ENCODE results near the gene CSTB. TPM values are rescaled to one million over a fixed set of nuclear protein-coding genes. Genes with fewer than 3 reads are reported as not detected.

CSTB gene
- total RNA-seq, 1 experiment from 2014 or later = 136 TPM

DNA sequence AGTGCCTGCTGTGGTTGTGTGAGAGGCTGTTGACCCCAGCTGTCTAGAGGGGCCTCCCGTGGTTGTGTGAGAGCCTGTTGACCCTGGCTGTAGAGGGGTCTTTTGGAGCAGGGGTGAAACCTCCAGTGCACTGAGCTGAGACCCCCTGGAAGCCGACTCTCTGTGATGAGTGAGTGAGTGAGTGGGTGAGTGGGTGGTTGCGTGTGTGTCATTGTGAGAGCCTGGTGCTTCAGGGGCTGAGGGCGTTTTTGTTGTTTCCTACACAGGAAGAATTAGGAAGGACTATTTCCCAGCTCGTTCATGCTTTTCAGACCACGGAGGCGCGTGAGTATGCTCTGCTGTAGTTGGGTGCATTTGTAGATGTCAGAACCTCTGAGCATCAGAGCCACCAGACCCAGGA is 16.3 kb upstream of the CSTB start:
- Histone ChIP-seq H3K27me3 (ENCODE audit: insufficient read depth, low read depth) (no peaks in the 10 kb centered on the region), H3K27ac (no peak overlapping the region), H3K36me3 (ENCODE audit: low read depth) (peaks cover 8% of the 10 kb centered on the region; the same call in 1 of the 2 replicates), H3K4me3 (no peak overlapping the region), H3F3A (ENCODE audit: insufficient read depth, low read depth) (0 out of 2 replicates have a peak, but pooled peaks cover 4% of the 10 kb centered on the region), H3K9me2 (ENCODE audit: insufficient read depth) (no peaks in the 10 kb centered on the region), H3K9me3 (ENCODE audit: insufficient read depth, low read depth) (no peaks in the 10 kb centered on the region), H2AFZ (no peak overlapping the region), H4K20me1 (ENCODE audit: insufficient read depth) (peaks cover 7% of the 10 kb centered on the region), H3K4me1 (replicated peaks; ENCODE audit: insufficient read depth) (peaks cover 8% of the 10 kb centered on the region), H3K4me2 (no peak overlapping the region), H3K79me2 (ENCODE audit: low read depth) (peaks cover 50% of the 10 kb centered on the region)
- no peak for TF ChIP-seq EZH2 (IDR thresholded peaks at IDR 0.05; ENCODE audit: low read depth)
- TF ChIP-seq, protein P1, sequence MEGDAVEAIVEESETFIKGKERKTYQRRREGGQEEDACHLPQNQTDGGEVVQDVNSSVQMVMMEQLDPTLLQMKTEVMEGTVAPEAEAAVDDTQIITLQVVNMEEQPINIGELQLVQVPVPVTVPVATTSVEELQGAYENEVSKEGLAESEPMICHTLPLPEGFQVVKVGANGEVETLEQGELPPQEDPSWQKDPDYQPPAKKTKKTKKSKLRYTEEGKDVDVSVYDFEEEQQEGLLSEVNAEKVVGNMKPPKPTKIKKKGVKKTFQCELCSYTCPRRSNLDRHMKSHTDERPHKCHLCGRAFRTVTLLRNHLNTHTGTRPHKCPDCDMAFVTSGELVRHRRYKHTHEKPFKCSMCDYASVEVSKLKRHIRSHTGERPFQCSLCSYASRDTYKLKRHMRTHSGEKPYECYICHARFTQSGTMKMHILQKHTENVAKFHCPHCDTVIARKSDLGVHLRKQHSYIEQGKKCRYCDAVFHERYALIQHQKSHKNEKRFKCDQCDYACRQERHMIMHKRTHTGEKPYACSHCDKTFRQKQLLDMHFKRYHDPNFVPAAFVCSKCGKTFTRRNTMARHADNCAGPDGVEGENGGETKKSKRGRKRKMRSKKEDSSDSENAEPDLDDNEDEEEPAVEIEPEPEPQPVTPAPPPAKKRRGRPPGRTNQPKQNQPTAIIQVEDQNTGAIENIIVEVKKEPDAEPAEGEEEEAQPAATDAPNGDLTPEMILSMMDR (conservative IDR thresholded peaks at IDR 0.05) = no peak
- CTCF ChIA-PET = no interaction called here
- no peak for DNase-seq
- intact Hi-C loops (cut with micrococcal nuclease; ENCODE audit: unreplicated experiment) = no loop called here
- POLR2A ChIA-PET (ENCODE audit: unreplicated experiment) = no interaction called here
- BruUV-seq (replicated peaks) = no TSS peak

DNA sequence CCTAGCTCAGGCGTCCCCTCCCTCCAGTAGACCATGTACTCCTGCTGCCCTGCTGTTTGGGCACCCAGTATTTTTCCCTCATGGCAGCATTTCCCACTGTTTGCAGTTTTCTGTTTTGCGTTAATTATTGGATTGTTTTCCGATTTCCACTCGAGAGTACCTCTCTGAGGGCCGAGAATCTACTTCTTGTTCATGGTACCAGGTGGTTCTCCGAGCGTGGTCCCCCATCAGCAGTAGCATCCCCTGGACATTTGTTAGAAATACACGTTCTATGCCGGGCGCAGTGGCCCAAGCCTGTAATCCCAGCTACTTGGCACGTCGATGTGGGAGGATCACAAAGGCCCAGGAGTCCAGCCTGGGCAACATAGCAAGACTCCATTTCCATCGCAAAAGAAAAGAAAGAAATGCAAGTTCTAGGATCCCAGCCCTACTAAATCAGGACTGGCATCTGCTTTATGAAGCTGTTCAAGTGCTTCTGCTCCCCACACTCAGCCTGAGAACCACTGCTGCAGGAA is 14.0 kb upstream of the CSTB start:
- ChIA-PET POLR2A (ENCODE audit: unreplicated experiment) (no interaction called here), CTCF (interaction anchor here (1.8 kb wide), 1 partner anchor 10 kb away, joined by 6 read pairs; no protein-coding TSS in a partner anchor)
- TSS peak; percentile 48 for BruUV-seq (replicated peaks)
- intact Hi-C loops (cut with micrococcal nuclease; ENCODE audit: unreplicated experiment) = no loop called here
- Histone ChIP-seq H3K4me3 (peak overlapping the region; percentile 94), H2AFZ (0 out of 2 replicates have a peak overlapping the region, but pooled peaks have one; percentile 23), H3K9me3 (ENCODE audit: insufficient read depth, low read depth) (no peaks in the 10 kb centered on the region), H3K79me2 (ENCODE audit: low read depth) (peaks cover 50% of the 10 kb centered on the region), H3K27ac (peak overlapping the region; percentile 44; the same call in 1 of the 2 replicates), H4K20me1 (ENCODE audit: insufficient read depth) (peaks cover 7% of the 10 kb centered on the region), H3F3A (ENCODE audit: insufficient read depth, low read depth) (0 out of 2 replicates have a peak, but pooled peaks cover 4% of the 10 kb centered on the region), H3K9me2 (ENCODE audit: insufficient read depth) (no peaks in the 10 kb centered on the region), H3K4me1 (replicated peaks; ENCODE audit: insufficient read depth) (peaks cover 12% of the 10 kb centered on the region), H3K4me2 (peak overlapping the region; percentile 80), H3K27me3 (ENCODE audit: insufficient read depth, low read depth) (no peaks in the 10 kb centered on the region), H3K36me3 (ENCODE audit: low read depth) (peaks cover 8% of the 10 kb centered on the region; the same call in 1 of the 2 replicates)
- TF ChIP-seq EZH2 (IDR thresholded peaks at IDR 0.05; ENCODE audit: low read depth) = no peak
- TF ChIP-seq, protein P1 (conservative IDR thresholded peaks at IDR 0.05) = no peak
- no peak for DNase-seq

DNA sequence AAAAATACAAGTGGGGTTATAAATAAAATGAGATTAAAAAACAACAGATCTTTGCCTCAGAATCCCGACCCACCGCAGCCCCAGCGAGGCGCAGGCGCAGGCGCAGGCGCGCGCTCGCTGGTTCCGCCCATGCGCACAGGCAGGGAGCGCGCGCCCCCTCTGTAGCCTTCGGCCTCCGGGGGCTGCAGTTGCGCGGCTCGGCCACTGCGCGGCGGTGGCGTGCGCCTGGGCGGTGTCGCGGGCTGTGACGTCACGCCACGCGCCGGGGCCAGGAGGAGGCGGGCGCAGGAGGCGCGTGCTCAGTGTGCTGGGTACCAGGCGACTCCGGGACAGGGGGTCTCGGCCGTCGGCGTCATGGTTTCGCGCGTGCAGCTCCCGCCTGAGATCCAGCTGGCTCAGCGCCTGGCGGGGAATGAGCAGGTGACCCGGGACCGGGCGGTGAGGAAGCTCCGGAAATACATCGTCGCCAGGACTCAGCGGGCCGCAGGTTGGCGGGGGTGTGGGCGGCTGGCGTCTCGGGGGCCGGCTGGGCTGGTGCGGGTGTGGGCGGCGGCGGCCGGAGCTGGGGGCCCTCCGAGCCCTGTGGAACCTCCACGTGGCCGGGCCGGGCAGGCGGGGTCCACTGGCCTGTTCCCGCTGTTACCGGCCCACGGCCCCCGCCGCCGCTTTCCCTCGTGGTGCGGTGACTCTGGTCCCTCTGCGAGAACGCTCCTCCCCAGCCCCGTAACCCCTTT is 13.3 kb upstream of the CSTB start, which contains the start of gene RRP1:
RRP1 (plus strand) TSS at position 302 of the 734 bp plus-strand sequence; CDS start at position 355, 53 bp downstream.
- Histone ChIP-seq H3K9me2 (ENCODE audit: insufficient read depth) (no peaks in the 10 kb centered on the region), H3K9me3 (ENCODE audit: insufficient read depth, low read depth) (no peaks in the 10 kb centered on the region), H3K4me3 (peak within 1 kb of the TSS; percentile 94), H3K4me2 (peak within 1 kb of the TSS; percentile 80), H3F3A (ENCODE audit: insufficient read depth, low read depth) (peaks cover 4% of the 10 kb centered on the region; the same call in 1 of the 2 replicates), H3K4me1 (replicated peaks; ENCODE audit: insufficient read depth) (peaks cover 15% of the 10 kb centered on the region), H2AFZ (peak within 1 kb of the TSS; percentile 75; the same call in 1 of the 2 replicates), H4K20me1 (ENCODE audit: insufficient read depth) (peaks cover 7% of the 10 kb centered on the region), H3K79me2 (ENCODE audit: low read depth) (peaks cover 51% of the 10 kb centered on the region), H3K36me3 (ENCODE audit: low read depth) (peaks cover 8% of the 10 kb centered on the region; the same call in 1 of the 2 replicates), H3K27me3 (ENCODE audit: insufficient read depth, low read depth) (no peaks in the 10 kb centered on the region), H3K27ac (peak within 1 kb of the TSS; percentile 81)
- BruUV-seq (replicated peaks) = no TSS peak
- no peak for TF ChIP-seq EZH2 (IDR thresholded peaks at IDR 0.05; ENCODE audit: low read depth)
- TF ChIP-seq, protein P1 (conservative IDR thresholded peaks at IDR 0.05) = peak; percentile 83
- ChIA-PET CTCF (interaction anchor here (1.8 kb wide), 1 partner anchor 9 kb away, joined by 6 read pairs; no protein-coding TSS in a partner anchor), POLR2A (ENCODE audit: unreplicated experiment) (no interaction called here)
- intact Hi-C loops (cut with micrococcal nuclease; ENCODE audit: unreplicated experiment) = loop anchor here (1.0 to 10.0 kb wide), 5 partner anchors 10 to 135 kb away; partner anchors contain the start of genes HSF2BP and RRP1B
- DNase-seq = peak; percentile 56 to 93
